A673 (cell line): ENCODE measurements around the gene RAPGEF4.

Source experiments
- EZH2 ChIP-seq: fragments of 200-600 bp; sonication (generic); IDR thresholded peaks from 2 replicates; pipeline ENCODE4 v1.6.1; 2017; ENCODE audit warnings: borderline replicate concordance, low read depth, mild to moderate bottlenecking, mixed read lengths, antibody characterized with exemption, low read length; ENCODE audit not compliant: poor library complexity, severe bottlenecking
- TF ChIP-seq, protein P1 (sequence below): fragments of 300-800, 200-600 bp; sonication (generic); conservative IDR thresholded peaks from 2 replicates; pipeline ENCODE4 v1.5.1; 2017; ENCODE audit warnings: low read depth, mild to moderate bottlenecking, antibody characterized with exemption, low read length, moderate library complexity, mixed read lengths

DNA sequence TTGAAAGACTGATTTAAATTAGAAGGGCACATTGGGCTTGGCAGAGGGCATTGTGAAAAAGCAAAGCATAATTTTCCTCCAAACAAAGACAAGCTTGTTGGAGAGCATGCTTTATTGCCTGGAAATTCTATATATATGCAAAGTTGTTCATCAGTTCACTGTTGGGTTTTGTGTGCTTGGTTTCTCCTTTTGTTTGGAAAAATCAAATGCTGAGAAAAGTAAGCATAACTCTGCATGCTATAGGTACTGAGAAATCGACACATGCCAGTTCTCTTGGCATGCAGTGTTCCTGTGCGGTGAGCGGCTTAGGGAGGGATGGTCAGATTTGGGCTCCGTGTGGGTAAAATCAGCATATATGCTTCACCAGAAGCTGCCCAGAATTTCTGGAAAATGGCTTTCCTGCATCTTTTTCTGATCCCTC is 161.0 kb downstream of the RAPGEF4 start:
- TF ChIP-seq, protein P1, sequence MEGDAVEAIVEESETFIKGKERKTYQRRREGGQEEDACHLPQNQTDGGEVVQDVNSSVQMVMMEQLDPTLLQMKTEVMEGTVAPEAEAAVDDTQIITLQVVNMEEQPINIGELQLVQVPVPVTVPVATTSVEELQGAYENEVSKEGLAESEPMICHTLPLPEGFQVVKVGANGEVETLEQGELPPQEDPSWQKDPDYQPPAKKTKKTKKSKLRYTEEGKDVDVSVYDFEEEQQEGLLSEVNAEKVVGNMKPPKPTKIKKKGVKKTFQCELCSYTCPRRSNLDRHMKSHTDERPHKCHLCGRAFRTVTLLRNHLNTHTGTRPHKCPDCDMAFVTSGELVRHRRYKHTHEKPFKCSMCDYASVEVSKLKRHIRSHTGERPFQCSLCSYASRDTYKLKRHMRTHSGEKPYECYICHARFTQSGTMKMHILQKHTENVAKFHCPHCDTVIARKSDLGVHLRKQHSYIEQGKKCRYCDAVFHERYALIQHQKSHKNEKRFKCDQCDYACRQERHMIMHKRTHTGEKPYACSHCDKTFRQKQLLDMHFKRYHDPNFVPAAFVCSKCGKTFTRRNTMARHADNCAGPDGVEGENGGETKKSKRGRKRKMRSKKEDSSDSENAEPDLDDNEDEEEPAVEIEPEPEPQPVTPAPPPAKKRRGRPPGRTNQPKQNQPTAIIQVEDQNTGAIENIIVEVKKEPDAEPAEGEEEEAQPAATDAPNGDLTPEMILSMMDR, result no peak
- TF ChIP-seq EZH2, result no peak
